HG03039 (cell line): ENCODE measurements around the gene CWC27.
"Not testable (repeated sequence)": the region's sequence is repeated elsewhere in the genome, so short reads cannot be mapped to it uniquely, and the experiment has no call there.

Source experiments
- ATAC-seq: cut with Tn5 transposase; IDR thresholded peaks from one replicate; pipeline ENCODE4 v1.9.1; 2021; ENCODE audit warnings: mild to moderate bottlenecking, moderate library complexity; ENCODE audit not compliant: unreplicated experiment

CWC27 gene

GRCh38 chr5:64907399-64907798 is 138.7 kb downstream of the CWC27 start:
- ATAC-seq = not testable (repeated sequence)

- no peak for ATAC-seq
Observed at GRCh38 chr5:64914396-64914795, 145.7 kb downstream of the CWC27 start.

GRCh38 chr5:64918083-64918482 is 149.4 kb downstream of the CWC27 start:
- no peak for ATAC-seq

GRCh38 chr5:64921386-64921785 is 152.7 kb downstream of the CWC27 start:
- no peak for ATAC-seq

GRCh38 chr5:64923151-64923685 is 154.5 kb downstream of the CWC27 start:
- ATAC-seq = no peak

- no peak for ATAC-seq
Observed at GRCh38 chr5:64925123-64925522, 156.4 kb downstream of the CWC27 start.

- ATAC-seq = no peak
Observed at GRCh38 chr5:64929833-64930232, 161.1 kb downstream of the CWC27 start.

- no peak for ATAC-seq
Observed at GRCh38 chr5:64930672-64931318, 162.1 kb downstream of the CWC27 start.

GRCh38 chr5:64939422-64939771 is 170.7 kb downstream of the CWC27 start:
- not testable (repeated sequence) for ATAC-seq

GRCh38 chr5:64939772-64940510 is 171.2 kb downstream of the CWC27 start:
- no peak for ATAC-seq

- no peak for ATAC-seq
Observed at GRCh38 chr5:64942460-64942859, 173.7 kb downstream of the CWC27 start.

GRCh38 chr5:64944868-64945267 is 176.1 kb downstream of the CWC27 start:
- ATAC-seq = no peak

GRCh38 chr5:64947031-64947430 is 178.3 kb downstream of the CWC27 start:
- ATAC-seq = no peak

GRCh38 chr5:64947801-64948200 is 179.1 kb downstream of the CWC27 start:
- no peak for ATAC-seq

- ATAC-seq = no peak
Observed at GRCh38 chr5:64949331-64949730, 180.6 kb downstream of the CWC27 start.

- no peak for ATAC-seq
Observed at GRCh38 chr5:64952951-64953673, 184.4 kb downstream of the CWC27 start.

GRCh38 chr5:64954518-64954917 is 185.8 kb downstream of the CWC27 start:
- no peak for ATAC-seq

- ATAC-seq = no peak
Observed at GRCh38 chr5:64958757-64959391, 190.1 kb downstream of the CWC27 start.

GRCh38 chr5:64963278-64963677 is 194.5 kb downstream of the CWC27 start:
- no peak for ATAC-seq

GRCh38 chr5:64968591-64969110 is 199.9 kb downstream of the CWC27 start:
- ATAC-seq = no peak

GRCh38 chr5:64969578-64969977 is 200.8 kb downstream of the CWC27 start:
- ATAC-seq = no peak
